T-helper 1 cell treated with Interleukin-12 subunit alpha and Interleukin-12 subunit beta and Interleukin-4 antibody, amounts not matched to agents 30 ng/mL and 1 ng/mL, for 36 hours (primary cell): ENCODE results near the gene OR8G1. TPM values are rescaled to one million over a fixed set of nuclear protein-coding genes. Genes with fewer than 3 reads are reported as not detected.
"Not testable (repeated sequence)": the region's sequence is repeated elsewhere in the genome, so short reads cannot be mapped to it uniquely, and the experiment has no call there.

Experiments
- intact Hi-C: fragments of 100-400 bp; cut with micrococcal nuclease; formaldehyde crosslinking; loops from one replicate; pipeline ENCODE4 v1.15.1; 2024
- total RNA-seq: library from RNA; stranded (reverse); gene quantifications from 2 replicates; pipeline ENCODE4 v1.2.3, GENCODE V29; 2022

The OR8G1 gene
- total RNA-seq, 1 donor from 2014 or later = not detected

GRCh38 chr11:124233376-124233775, 7.5 kb upstream of the OR8G1 start:
- intact Hi-C loops = no loop called here

- intact Hi-C loops = no loop called here
Observed at GRCh38 chr11:124238512-124238911, 2.4 kb upstream of the OR8G1 start.

GRCh38 chr11:124249869-124250268, 9.0 kb downstream of the OR8G1 start:
- intact Hi-C loops = not testable (repeated sequence)

GRCh38 chr11:124256076-124256475, 15.2 kb downstream of the OR8G1 start, which contains the start of gene OR8G5:
Gene OR8G5 (plus strand): TSS chr11:124256376. CDS start chr11:124264932, 8,556 bp downstream.
- intact Hi-C loops = no loop called here

- intact Hi-C loops = not testable (repeated sequence)
Observed at GRCh38 chr11:124265041-124265440, 24.1 kb downstream of the OR8G1 start.

GRCh38 chr11:124270886-124271285, 30.0 kb downstream of the OR8G1 start:
- intact Hi-C loops = not testable (repeated sequence)

GRCh38 chr11:124274000-124274399, 33.1 kb downstream of the OR8G1 start:
- intact Hi-C loops = no loop called here

GRCh38 chr11:124276081-124276480, 35.2 kb downstream of the OR8G1 start:
- intact Hi-C loops = loop anchor here (5.0 kb wide), 1 partner anchor 204 kb away; no protein-coding TSS in a partner anchor

GRCh38 chr11:124277207-124277606, 36.3 kb downstream of the OR8G1 start:
- intact Hi-C loops = loop anchor here (5.0 kb wide), 1 partner anchor 205 kb away; no protein-coding TSS in a partner anchor

- intact Hi-C loops = loop anchor here (5.0 kb wide), 1 partner anchor 206 kb away; no protein-coding TSS in a partner anchor
Observed at GRCh38 chr11:124277804-124278203, 36.9 kb downstream of the OR8G1 start.

GRCh38 chr11:124278261-124278660, 37.4 kb downstream of the OR8G1 start:
- intact Hi-C loops = loop anchor here (5.0 kb wide), 1 partner anchor 206 kb away; no protein-coding TSS in a partner anchor

- intact Hi-C loops = no loop called here
Observed at GRCh38 chr11:124285610-124286344, 44.9 kb downstream of the OR8G1 start.

- intact Hi-C loops = no loop called here
Observed at GRCh38 chr11:124294687-124295086, 53.8 kb downstream of the OR8G1 start.

GRCh38 chr11:124296016-124296415, 55.1 kb downstream of the OR8G1 start:
- intact Hi-C loops = no loop called here

- intact Hi-C loops = no loop called here
Observed at GRCh38 chr11:124297921-124298320, 57.0 kb downstream of the OR8G1 start.

GRCh38 chr11:124301548-124301947, 60.7 kb downstream of the OR8G1 start:
- intact Hi-C loops = no loop called here

GRCh38 chr11:124302347-124303125, 61.6 kb downstream of the OR8G1 start:
- intact Hi-C loops = no loop called here

Other genes starting within 250 kb of the OR8G1 start
- not detected in 2 replicates for gene OR10G6, start 245.9 kb upstream of the OR8G1 start, total RNA-seq
- gene OR10G4, start 228.1 kb upstream of the OR8G1 start, total RNA-seq = not detected in 2 replicates
- gene OR10G9, start 218.1 kb upstream of the OR8G1 start, total RNA-seq = not detected in 2 replicates
- gene OR10G8, start 214.3 kb upstream of the OR8G1 start, total RNA-seq = not detected in 2 replicates
- not detected in 2 replicates for gene OR10G7, start 199.8 kb upstream of the OR8G1 start, total RNA-seq
- gene VWA5A, start 125.6 kb upstream of the OR8G1 start, total RNA-seq = 9.5 and 11.0 TPM in 2 replicates
- not detected in 2 replicates for gene OR10D3, start 57.8 kb upstream of the OR8G1 start, total RNA-seq
- gene OR8G5, start 15.3 kb downstream of the OR8G1 start, total RNA-seq = not detected in 2 replicates
- gene OR8D1, start 72.9 kb downstream of the OR8G1 start, total RNA-seq = not detected in 2 replicates
- not detected in 2 replicates for gene OR8D2, start 79.1 kb downstream of the OR8G1 start, total RNA-seq
- gene OR8B2, start 143.4 kb downstream of the OR8G1 start, total RNA-seq = not detected in 2 replicates
- not detected in 2 replicates for gene OR8B3, start 157.9 kb downstream of the OR8G1 start, total RNA-seq
- gene OR8B4, start 183.8 kb downstream of the OR8G1 start, total RNA-seq = not detected in 2 replicates
- gene OR8B8, start 204.6 kb downstream of the OR8G1 start, total RNA-seq = not detected in 2 replicates